ENCODE data around the gene ZBTB44.
A peak's percentile ranks its signal among the peaks of the same experiment; 100 is the strongest.

ZBTB44 gene

DNA sequence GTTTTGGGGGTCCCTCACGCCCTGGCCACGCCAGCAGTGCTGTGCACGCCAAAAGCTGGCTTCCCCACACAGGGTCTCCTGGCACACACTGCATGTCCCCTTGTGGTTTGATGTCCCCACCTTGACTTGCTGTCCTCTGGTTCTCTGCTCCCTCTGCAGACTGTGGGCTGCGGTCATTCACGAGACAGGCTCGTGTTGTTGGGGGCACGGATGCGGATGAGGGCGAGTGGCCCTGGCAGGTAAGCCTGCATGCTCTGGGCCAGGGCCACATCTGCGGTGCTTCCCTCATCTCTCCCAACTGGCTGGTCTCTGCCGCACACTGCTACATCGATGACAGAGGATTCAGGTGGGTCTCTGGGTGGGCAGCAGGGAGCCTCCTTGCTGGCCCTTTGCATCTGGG, 114.9 kb downstream of the ZBTB44 start:
- no peak for ATAC-seq
- TF ChIP-seq TCF4 (CRISPR knock-in tag; IDR thresholded peaks at IDR 0.05; ENCODE audit: borderline replicate concordance), result no peak
- no peak for TF ChIP-seq ZFP3 (CRISPR knock-in tag; IDR thresholded peaks at IDR 0.05)
- TF ChIP-seq CSDC2 (CRISPR knock-in tag; IDR thresholded peaks at IDR 0.05), result no peak
- TF ChIP-seq TOX (CRISPR knock-in tag; IDR thresholded peaks at IDR 0.05; ENCODE audit: borderline replicate concordance), result no peak
- TF ChIP-seq, protein P1, sequence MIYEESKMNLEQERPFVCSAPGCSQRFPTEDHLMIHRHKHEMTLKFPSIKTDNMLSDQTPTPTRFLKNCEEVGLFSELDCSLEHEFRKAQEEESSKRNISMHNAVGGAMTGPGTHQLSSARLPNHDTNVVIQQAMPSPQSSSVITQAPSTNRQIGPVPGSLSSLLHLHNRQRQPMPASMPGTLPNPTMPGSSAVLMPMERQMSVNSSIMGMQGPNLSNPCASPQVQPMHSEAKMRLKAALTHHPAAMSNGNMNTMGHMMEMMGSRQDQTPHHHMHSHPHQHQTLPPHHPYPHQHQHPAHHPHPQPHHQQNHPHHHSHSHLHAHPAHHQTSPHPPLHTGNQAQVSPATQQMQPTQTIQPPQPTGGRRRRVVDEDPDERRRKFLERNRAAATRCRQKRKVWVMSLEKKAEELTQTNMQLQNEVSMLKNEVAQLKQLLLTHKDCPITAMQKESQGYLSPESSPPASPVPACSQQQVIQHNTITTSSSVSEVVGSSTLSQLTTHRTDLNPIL (CRISPR knock-in tag; IDR thresholded peaks at IDR 0.05; ENCODE audit: low read depth), result no peak
- TF ChIP-seq BACH2 (CRISPR knock-in tag; IDR thresholded peaks at IDR 0.05; ENCODE audit: borderline replicate concordance), result no peak
- TF ChIP-seq ZNF565 (CRISPR knock-in tag; conservative IDR thresholded peaks at IDR 0.05; ENCODE audit: low read depth), result no peak
- TF ChIP-seq, protein P2, sequence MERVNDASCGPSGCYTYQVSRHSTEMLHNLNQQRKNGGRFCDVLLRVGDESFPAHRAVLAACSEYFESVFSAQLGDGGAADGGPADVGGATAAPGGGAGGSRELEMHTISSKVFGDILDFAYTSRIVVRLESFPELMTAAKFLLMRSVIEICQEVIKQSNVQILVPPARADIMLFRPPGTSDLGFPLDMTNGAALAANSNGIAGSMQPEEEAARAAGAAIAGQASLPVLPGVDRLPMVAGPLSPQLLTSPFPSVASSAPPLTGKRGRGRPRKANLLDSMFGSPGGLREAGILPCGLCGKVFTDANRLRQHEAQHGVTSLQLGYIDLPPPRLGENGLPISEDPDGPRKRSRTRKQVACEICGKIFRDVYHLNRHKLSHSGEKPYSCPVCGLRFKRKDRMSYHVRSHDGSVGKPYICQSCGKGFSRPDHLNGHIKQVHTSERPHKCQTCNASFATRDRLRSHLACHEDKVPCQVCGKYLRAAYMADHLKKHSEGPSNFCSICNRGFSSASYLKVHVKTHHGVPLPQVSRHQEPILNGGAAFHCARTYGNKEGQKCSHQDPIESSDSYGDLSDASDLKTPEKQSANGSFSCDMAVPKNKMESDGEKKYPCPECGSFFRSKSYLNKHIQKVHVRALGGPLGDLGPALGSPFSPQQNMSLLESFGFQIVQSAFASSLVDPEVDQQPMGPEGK (CRISPR knock-in tag; IDR thresholded peaks at IDR 0.05; ENCODE audit: borderline replicate concordance), result no peak
- TF ChIP-seq ZFP30 (CRISPR knock-in tag; IDR thresholded peaks at IDR 0.05), result no peak
- TF ChIP-seq SNAI2 (CRISPR knock-in tag; IDR thresholded peaks at IDR 0.05), result no peak
- TF ChIP-seq RARB (CRISPR knock-in tag; IDR thresholded peaks at IDR 0.05), result no peak
- TF ChIP-seq ZNF70 (CRISPR knock-in tag; IDR thresholded peaks at IDR 0.05), result no peak
- TF ChIP-seq ZC3H10 (CRISPR knock-in tag; IDR thresholded peaks at IDR 0.05), result no peak
- TF ChIP-seq, protein P3, sequence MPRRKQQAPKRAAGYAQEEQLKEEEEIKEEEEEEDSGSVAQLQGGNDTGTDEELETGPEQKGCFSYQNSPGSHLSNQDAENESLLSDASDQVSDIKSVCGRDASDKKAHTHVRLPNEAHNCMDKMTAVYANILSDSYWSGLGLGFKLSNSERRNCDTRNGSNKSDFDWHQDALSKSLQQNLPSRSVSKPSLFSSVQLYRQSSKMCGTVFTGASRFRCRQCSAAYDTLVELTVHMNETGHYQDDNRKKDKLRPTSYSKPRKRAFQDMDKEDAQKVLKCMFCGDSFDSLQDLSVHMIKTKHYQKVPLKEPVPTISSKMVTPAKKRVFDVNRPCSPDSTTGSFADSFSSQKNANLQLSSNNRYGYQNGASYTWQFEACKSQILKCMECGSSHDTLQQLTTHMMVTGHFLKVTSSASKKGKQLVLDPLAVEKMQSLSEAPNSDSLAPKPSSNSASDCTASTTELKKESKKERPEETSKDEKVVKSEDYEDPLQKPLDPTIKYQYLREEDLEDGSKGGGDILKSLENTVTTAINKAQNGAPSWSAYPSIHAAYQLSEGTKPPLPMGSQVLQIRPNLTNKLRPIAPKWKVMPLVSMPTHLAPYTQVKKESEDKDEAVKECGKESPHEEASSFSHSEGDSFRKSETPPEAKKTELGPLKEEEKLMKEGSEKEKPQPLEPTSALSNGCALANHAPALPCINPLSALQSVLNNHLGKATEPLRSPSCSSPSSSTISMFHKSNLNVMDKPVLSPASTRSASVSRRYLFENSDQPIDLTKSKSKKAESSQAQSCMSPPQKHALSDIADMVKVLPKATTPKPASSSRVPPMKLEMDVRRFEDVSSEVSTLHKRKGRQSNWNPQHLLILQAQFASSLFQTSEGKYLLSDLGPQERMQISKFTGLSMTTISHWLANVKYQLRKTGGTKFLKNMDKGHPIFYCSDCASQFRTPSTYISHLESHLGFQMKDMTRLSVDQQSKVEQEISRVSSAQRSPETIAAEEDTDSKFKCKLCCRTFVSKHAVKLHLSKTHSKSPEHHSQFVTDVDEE (CRISPR knock-in tag; IDR thresholded peaks at IDR 0.05), result no peak
- TF ChIP-seq ZNF8 (CRISPR knock-in tag; IDR thresholded peaks at IDR 0.05), result no peak
- TF ChIP-seq, protein P4, sequence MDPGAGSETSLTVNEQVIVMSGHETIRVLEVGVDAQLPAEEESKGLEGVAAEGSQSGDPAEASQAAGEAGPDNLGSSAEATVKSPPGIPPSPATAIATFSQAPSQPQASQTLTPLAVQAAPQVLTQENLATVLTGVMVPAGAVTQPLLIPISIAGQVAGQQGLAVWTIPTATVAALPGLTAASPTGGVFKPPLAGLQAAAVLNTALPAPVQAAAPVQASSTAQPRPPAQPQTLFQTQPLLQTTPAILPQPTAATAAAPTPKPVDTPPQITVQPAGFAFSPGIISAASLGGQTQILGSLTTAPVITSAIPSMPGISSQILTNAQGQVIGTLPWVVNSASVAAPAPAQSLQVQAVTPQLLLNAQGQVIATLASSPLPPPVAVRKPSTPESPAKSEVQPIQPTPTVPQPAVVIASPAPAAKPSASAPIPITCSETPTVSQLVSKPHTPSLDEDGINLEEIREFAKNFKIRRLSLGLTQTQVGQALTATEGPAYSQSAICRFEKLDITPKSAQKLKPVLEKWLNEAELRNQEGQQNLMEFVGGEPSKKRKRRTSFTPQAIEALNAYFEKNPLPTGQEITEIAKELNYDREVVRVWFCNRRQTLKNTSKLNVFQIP (CRISPR knock-in tag; IDR thresholded peaks at IDR 0.05; ENCODE audit: borderline replicate concordance, low read depth), result no peak
- no peak for TF ChIP-seq ARNTL (CRISPR knock-in tag; IDR thresholded peaks at IDR 0.05; ENCODE audit: borderline replicate concordance, low read depth)
- no peak for TF ChIP-seq PPARA (CRISPR knock-in tag; IDR thresholded peaks at IDR 0.05; ENCODE audit: borderline replicate concordance)
- TF ChIP-seq ISL1 (CRISPR knock-in tag; IDR thresholded peaks at IDR 0.05), result no peak

DNA sequence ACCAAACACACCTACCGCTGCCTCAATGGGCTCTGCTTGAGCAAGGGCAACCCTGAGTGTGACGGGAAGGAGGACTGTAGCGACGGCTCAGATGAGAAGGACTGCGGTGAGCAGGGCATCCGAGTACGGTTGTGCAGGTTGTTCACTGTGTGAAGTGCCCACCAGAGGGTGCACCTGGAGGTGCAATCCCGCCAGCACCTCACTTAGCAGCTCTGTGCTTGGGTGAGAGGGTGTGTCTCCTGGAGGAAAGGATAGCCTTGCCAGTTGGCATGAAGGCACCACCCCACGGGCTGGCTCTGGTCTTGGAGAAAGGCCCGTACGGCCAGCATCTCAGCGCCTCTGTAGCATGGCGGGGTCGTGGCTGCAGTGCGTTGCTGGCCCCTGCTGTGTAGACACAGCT, 115.8 kb downstream of the ZBTB44 start:
- peak; percentile 32; the same call in 2 of the 3 replicates for ATAC-seq
- TF ChIP-seq ZC3H10 (CRISPR knock-in tag; IDR thresholded peaks at IDR 0.05) (no peak), ISL1 (CRISPR knock-in tag; IDR thresholded peaks at IDR 0.05) (no peak), CSDC2 (CRISPR knock-in tag; IDR thresholded peaks at IDR 0.05) (no peak), ZFP30 (CRISPR knock-in tag; IDR thresholded peaks at IDR 0.05) (no peak), ESRRG (CRISPR knock-in tag; IDR thresholded peaks at IDR 0.05) (no peak), GLIS3 (CRISPR knock-in tag; IDR thresholded peaks at IDR 0.05) (no peak), ZNF565 (CRISPR knock-in tag; conservative IDR thresholded peaks at IDR 0.05; ENCODE audit: low read depth) (no peak), TCF4 (CRISPR knock-in tag; IDR thresholded peaks at IDR 0.05; ENCODE audit: borderline replicate concordance) (no peak), ARNTL (CRISPR knock-in tag; IDR thresholded peaks at IDR 0.05; ENCODE audit: borderline replicate concordance, low read depth) (no peak), BACH2 (CRISPR knock-in tag; IDR thresholded peaks at IDR 0.05; ENCODE audit: borderline replicate concordance) (no peak), OSR1 (CRISPR knock-in tag; IDR thresholded peaks at IDR 0.05) (no peak), ZNF8 (CRISPR knock-in tag; IDR thresholded peaks at IDR 0.05) (no peak), ZFP3 (CRISPR knock-in tag; IDR thresholded peaks at IDR 0.05) (no peak)
- TF ChIP-seq, protein P2 (CRISPR knock-in tag; IDR thresholded peaks at IDR 0.05; ENCODE audit: borderline replicate concordance), result no peak
- TF ChIP-seq, protein P1 (CRISPR knock-in tag; IDR thresholded peaks at IDR 0.05; ENCODE audit: low read depth), result no peak
- TF ChIP-seq, protein P5, sequence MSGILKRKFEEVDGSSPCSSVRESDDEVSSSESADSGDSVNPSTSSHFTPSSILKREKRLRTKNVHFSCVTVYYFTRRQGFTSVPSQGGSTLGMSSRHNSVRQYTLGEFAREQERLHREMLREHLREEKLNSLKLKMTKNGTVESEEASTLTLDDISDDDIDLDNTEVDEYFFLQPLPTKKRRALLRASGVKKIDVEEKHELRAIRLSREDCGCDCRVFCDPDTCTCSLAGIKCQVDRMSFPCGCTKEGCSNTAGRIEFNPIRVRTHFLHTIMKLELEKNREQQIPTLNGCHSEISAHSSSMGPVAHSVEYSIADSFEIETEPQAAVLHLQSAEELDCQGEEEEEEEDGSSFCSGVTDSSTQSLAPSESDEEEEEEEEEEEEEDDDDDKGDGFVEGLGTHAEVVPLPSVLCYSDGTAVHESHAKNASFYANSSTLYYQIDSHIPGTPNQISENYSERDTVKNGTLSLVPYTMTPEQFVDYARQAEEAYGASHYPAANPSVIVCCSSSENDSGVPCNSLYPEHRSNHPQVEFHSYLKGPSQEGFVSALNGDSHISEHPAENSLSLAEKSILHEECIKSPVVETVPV (CRISPR knock-in tag; IDR thresholded peaks at IDR 0.05), result no peak
- TF ChIP-seq, protein P4 (CRISPR knock-in tag; IDR thresholded peaks at IDR 0.05; ENCODE audit: borderline replicate concordance, low read depth), result no peak
